ENCODE measurements around the gene FTCDNL1. TPM values are rescaled to one million over a fixed set of nuclear protein-coding genes. Genes with fewer than 3 reads are reported as not detected.

The FTCDNL1 gene
- total RNA-seq, 2 donors from 2014 or later: 0.70 to 1.5 TPM

GRCh38 chr2:199811346-199811745, 39.6 kb downstream of the FTCDNL1 start:
- H3K9me3 Mint-ChIP-seq: peaks cover 12% of the 10 kb centered on the region
- Histone ChIP-seq H3K9ac (ENCODE audit: extremely low read depth, low read length, poor library complexity, severe bottlenecking) (no peak overlapping the region), H3K27me3 (ENCODE audit: control insufficient read depth, insufficient read depth, low read length, poor library complexity, severe bottlenecking) (no peaks in the 10 kb centered on the region), H3K4me1 (ENCODE audit: control insufficient read depth, insufficient read depth, low read length) (no peaks in the 10 kb centered on the region), H3K36me3 (ENCODE audit: control insufficient read depth, insufficient read depth, low read length) (no peaks in the 10 kb centered on the region), H3K9me3 (ENCODE audit: control insufficient read depth, low read length) (peaks cover 10% of the 10 kb centered on the region), H3K4me3 (ENCODE audit: low read length) (no peak overlapping the region), H3K27ac (ENCODE audit: low read depth, low read length) (no peak overlapping the region)
- H3K27me3 Mint-ChIP-seq (ENCODE audit: insufficient read depth): peaks cover 3% of the 10 kb centered on the region
- no peak overlapping the region for H3K4me3 Mint-ChIP-seq
- no peak for DNase-seq
- WGBS, 2 experiments (ENCODE audit: insufficient coverage in 1 of 2, insufficient read length in 1 of 2): 77 to 92% methylated on average over 2 of the region's 2 CpGs
- H3K36me3 Mint-ChIP-seq (ENCODE audit: low read depth): no peaks in the 10 kb centered on the region
- TF ChIP-seq, protein P1, sequence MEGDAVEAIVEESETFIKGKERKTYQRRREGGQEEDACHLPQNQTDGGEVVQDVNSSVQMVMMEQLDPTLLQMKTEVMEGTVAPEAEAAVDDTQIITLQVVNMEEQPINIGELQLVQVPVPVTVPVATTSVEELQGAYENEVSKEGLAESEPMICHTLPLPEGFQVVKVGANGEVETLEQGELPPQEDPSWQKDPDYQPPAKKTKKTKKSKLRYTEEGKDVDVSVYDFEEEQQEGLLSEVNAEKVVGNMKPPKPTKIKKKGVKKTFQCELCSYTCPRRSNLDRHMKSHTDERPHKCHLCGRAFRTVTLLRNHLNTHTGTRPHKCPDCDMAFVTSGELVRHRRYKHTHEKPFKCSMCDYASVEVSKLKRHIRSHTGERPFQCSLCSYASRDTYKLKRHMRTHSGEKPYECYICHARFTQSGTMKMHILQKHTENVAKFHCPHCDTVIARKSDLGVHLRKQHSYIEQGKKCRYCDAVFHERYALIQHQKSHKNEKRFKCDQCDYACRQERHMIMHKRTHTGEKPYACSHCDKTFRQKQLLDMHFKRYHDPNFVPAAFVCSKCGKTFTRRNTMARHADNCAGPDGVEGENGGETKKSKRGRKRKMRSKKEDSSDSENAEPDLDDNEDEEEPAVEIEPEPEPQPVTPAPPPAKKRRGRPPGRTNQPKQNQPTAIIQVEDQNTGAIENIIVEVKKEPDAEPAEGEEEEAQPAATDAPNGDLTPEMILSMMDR (conservative IDR thresholded peaks at IDR 0.05): no peak
- H3K4me1 Mint-ChIP-seq: peaks cover 2% of the 10 kb centered on the region
- H3K27ac Mint-ChIP-seq: no peak overlapping the region

DNA sequence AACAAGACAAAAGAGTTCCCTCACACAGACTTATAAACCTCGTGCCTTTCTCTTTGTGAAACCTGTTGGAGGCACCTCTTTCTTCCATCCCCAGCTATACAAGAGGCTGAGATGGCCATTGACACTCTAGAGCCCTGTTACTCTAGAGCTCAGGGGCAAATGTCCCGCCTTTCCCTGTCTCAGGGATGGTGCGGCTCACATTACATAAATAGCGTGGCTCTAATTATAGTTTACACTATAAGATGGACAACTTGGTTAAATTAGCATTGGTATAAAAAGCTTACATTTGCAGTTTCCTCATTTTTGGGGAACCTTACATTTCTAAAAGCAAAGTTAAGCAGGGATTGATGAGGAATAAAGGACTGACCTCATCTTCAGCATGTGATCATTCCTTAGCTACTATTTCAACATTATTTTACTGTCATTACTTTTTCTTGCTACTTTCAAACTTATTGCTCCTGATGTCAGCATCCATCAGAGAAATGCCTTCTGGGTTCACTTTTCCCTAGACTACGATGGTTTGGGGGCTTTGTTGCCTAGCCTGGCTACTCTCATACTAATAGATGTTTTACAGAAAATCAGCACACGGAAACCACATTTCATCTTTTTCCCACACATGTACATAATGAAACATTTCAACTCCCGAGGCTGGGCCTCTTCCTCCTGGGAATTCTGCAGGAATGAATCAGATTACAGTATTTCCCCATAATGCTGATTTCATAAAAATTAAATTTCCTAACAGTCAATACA, 40.4 kb downstream of the FTCDNL1 start:
- Histone ChIP-seq H3K27ac (ENCODE audit: low read depth, low read length) (no peak overlapping the region), H3K27me3 (ENCODE audit: control insufficient read depth, insufficient read depth, low read length, poor library complexity, severe bottlenecking) (no peaks in the 10 kb centered on the region), H3K4me1 (ENCODE audit: control insufficient read depth, insufficient read depth, low read length) (no peaks in the 10 kb centered on the region), H3K4me3 (ENCODE audit: low read length) (no peak overlapping the region), H3K36me3 (ENCODE audit: control insufficient read depth, insufficient read depth, low read length) (no peaks in the 10 kb centered on the region), H3K9me3 (ENCODE audit: control insufficient read depth, low read length) (peaks cover 10% of the 10 kb centered on the region), H3K9ac (ENCODE audit: extremely low read depth, low read length, poor library complexity, severe bottlenecking) (no peak overlapping the region)
- Mint-ChIP-seq H3K4me3 (no peak overlapping the region), H3K9me3 (peaks cover 12% of the 10 kb centered on the region), H3K27me3 (ENCODE audit: insufficient read depth) (peaks cover 6% of the 10 kb centered on the region), H3K4me1 (peaks cover 7% of the 10 kb centered on the region), H3K27ac (no peak overlapping the region), H3K36me3 (ENCODE audit: low read depth) (no peaks in the 10 kb centered on the region)
- DNase-seq: no peak
- TF ChIP-seq, protein P1 (conservative IDR thresholded peaks at IDR 0.05): no peak
- 77 to 86% methylated on average over 3 to 7 of the region's 7 CpGs for WGBS, 2 experiments (ENCODE audit: insufficient coverage in 1 of 2, insufficient read length in 1 of 2)

GRCh38 chr2:199807966-199808365, 43.0 kb downstream of the FTCDNL1 start:
- no peak overlapping the region for H3K4me3 Mint-ChIP-seq
- H3K27me3 Mint-ChIP-seq (ENCODE audit: insufficient read depth): peaks cover 6% of the 10 kb centered on the region
- Histone ChIP-seq H3K4me1 (ENCODE audit: control insufficient read depth, insufficient read depth, low read length) (no peaks in the 10 kb centered on the region), H3K36me3 (ENCODE audit: control insufficient read depth, insufficient read depth, low read length) (no peaks in the 10 kb centered on the region), H3K27ac (ENCODE audit: low read depth, low read length) (no peak overlapping the region), H3K4me3 (ENCODE audit: low read length) (no peak overlapping the region), H3K9me3 (ENCODE audit: control insufficient read depth, low read length) (peaks cover 10% of the 10 kb centered on the region), H3K9ac (ENCODE audit: extremely low read depth, low read length, poor library complexity, severe bottlenecking) (no peak overlapping the region), H3K27me3 (ENCODE audit: control insufficient read depth, insufficient read depth, low read length, poor library complexity, severe bottlenecking) (no peaks in the 10 kb centered on the region)
- DNase-seq: no peak
- H3K27ac Mint-ChIP-seq: no peak overlapping the region
- no peaks in the 10 kb centered on the region for H3K36me3 Mint-ChIP-seq (ENCODE audit: low read depth)
- TF ChIP-seq, protein P1 (conservative IDR thresholded peaks at IDR 0.05): no peak
- peaks cover 12% of the 10 kb centered on the region for H3K9me3 Mint-ChIP-seq
- peaks cover 13% of the 10 kb centered on the region for H3K4me1 Mint-ChIP-seq

Measured in endodermal cell (in vitro differentiated cells).